SK-N-SH (cell line): Measurements from ENCODE around the gene LPP. TPM values are rescaled to one million over a fixed set of nuclear protein-coding genes. Genes with fewer than 3 reads are reported as not detected.

ENCODE experiments used
- CTCF ChIA-PET: fragments of 300-600, 350-600 bp; formaldehyde crosslinking; extraction: SDS; loops from one replicate; lab custom pipeline; 2021; lab: Yijun Ruan, JAX
- POLR2A ChIA-PET: fragments of 350-600 bp; sonication (Branson Sonifier 250); formaldehyde crosslinking; extraction: SDS; loops from one replicate; lab custom pipeline; 2020; ENCODE audit warnings: antibody characterized with exemption, inconsistent platforms; lab: Yijun Ruan, JAX
- DNase-seq: peaks from one replicate; pipeline ENCODE4 v3.0.0; 2012
- H2AFZ ChIP-seq: fragments of 200-600 bp; sonication (generic); 2 replicates; pipeline ENCODE4 v1.8.1; 2016; ENCODE audit warnings: antibody characterized with exemption, mild to moderate bottlenecking, low read depth
- H3F3A ChIP-seq: fragments of 200-600 bp; sonication (generic); replicated peaks from 2 replicates; pipeline ENCODE3; 2016; ENCODE audit warnings: antibody characterized with exemption, mild to moderate bottlenecking; ENCODE audit not compliant: insufficient read depth
- H3K27ac ChIP-seq, 2 experiments: fragments of 200-500 bp in 1 of 2; fragments of 200-600 bp in 1 of 2; sonication (Bioruptor generic) in 1 of 2; sonication (generic), shearing (Covaris generic) in 1 of 2; 2 replicates each; pipeline versions ENCODE4 v1.5.1 to v1.6.1; 2014 to 2016; ENCODE audit warnings: low read depth in 2 of 2, inconsistent platforms in 1 of 2, low read length in 1 of 2, mild to moderate bottlenecking in 1 of 2, mixed read lengths in 1 of 2
- H3K27me3 ChIP-seq: fragments of 200-600 bp; sonication (generic), shearing (Covaris generic); 2 replicates; pipeline ENCODE4 v1.6.1; 2016; ENCODE audit warnings: mixed run types; ENCODE audit not compliant: insufficient read depth
- H3K36me3 ChIP-seq, 2 experiments: fragments of 200-500 bp in 1 of 2; fragments of 200-600 bp in 1 of 2; sonication (Bioruptor generic) in 1 of 2; sonication (generic) in 1 of 2; replicated peaks in 1 of 2; 2 replicates each; pipeline versions ENCODE3 to v1.5.1; 2014 to 2016; ENCODE audit warnings: low read length in 1 of 2, mild to moderate bottlenecking in 1 of 2; ENCODE audit not compliant: insufficient read depth in 2 of 2, control insufficient read depth in 1 of 2
- H3K4me1 ChIP-seq, 2 experiments: fragments of 200-500 bp in 1 of 2; fragments of 200-600 bp in 1 of 2; sonication (Bioruptor generic) in 1 of 2; sonication (generic), shearing (Covaris generic) in 1 of 2; 2 replicates each; pipeline versions ENCODE4 v1.5.1 to v1.6.1; 2014 to 2016; ENCODE audit warnings: low read depth in 1 of 2, low read length in 1 of 2, mixed run types in 1 of 2; ENCODE audit not compliant: insufficient read depth in 2 of 2, control insufficient read depth in 1 of 2
- H3K4me2 ChIP-seq: fragments of 200-600 bp; sonication (generic), shearing (Covaris generic); 2 replicates; pipeline ENCODE4 v1.6.1; 2017; ENCODE audit warnings: mixed run types
- H3K4me3 ChIP-seq, 2 experiments: fragments of 200-500 bp in 1 of 2; fragments of 200-600 bp in 1 of 2; sonication (Bioruptor generic) in 1 of 2; sonication (generic), shearing (Covaris generic) in 1 of 2; 2 replicates each; pipeline versions ENCODE4 v1.5.1 to v1.8.1; 2014 to 2016; ENCODE audit warnings: low read depth in 2 of 2, inconsistent platforms in 1 of 2, low read length in 1 of 2, mild to moderate bottlenecking in 1 of 2, mixed read lengths in 1 of 2, moderate library complexity in 1 of 2
- H3K79me2 ChIP-seq: fragments of 200-600 bp; sonication (generic); 2 replicates; pipeline ENCODE4 v1.8.1; 2017; ENCODE audit warnings: mild to moderate bottlenecking; ENCODE audit not compliant: insufficient read depth
- H3K9ac ChIP-seq: fragments of 200-600 bp; sonication (generic); 2 replicates; pipeline ENCODE4 v1.6.1; 2017; ENCODE audit warnings: mixed run types
- H3K9me2 ChIP-seq: fragments of 200-600 bp; sonication (generic); 2 replicates; pipeline ENCODE4 v1.6.1; 2017; ENCODE audit warnings: mixed run types
- H3K9me3 ChIP-seq: fragments of 200-600 bp; sonication (generic); 2 replicates; pipeline ENCODE4 v1.6.1; 2017; ENCODE audit warnings: mixed run types, mild to moderate bottlenecking, moderate library complexity
- H4K20me1 ChIP-seq: fragments of 200-600 bp; sonication (generic); 2 replicates; pipeline ENCODE4 v1.6.1; 2017; ENCODE audit warnings: mild to moderate bottlenecking, mixed run types; ENCODE audit not compliant: insufficient read depth
- CHD2 ChIP-seq: fragments of 150-350 bp; IDR thresholded peaks from 2 replicates; pipeline ENCODE4 v1.6.1; 2018; ENCODE audit warnings: low read length; ENCODE audit not compliant: partially characterized antibody
- EP300 ChIP-seq, 2 experiments: IDR thresholded peaks; 2 replicates each; pipeline versions ENCODE4 v1.4.0 to v1.6.1; 2012; ENCODE audit warnings: borderline replicate concordance in 1 of 2, low read depth in 1 of 2, low read length in 1 of 2
- FOSL2 ChIP-seq: IDR thresholded peaks from 2 replicates; pipeline ENCODE4 v1.4.0; 2012; ENCODE audit warnings: low read depth, mild to moderate bottlenecking, moderate library complexity, borderline replicate concordance
- FOXM1 ChIP-seq: IDR thresholded peaks from 2 replicates; pipeline ENCODE4 v1.4.0; 2012; ENCODE audit warnings: low read depth, mild to moderate bottlenecking
- JUND ChIP-seq: IDR thresholded peaks from 2 replicates; pipeline ENCODE4 v1.4.0; 2012
- MXI1 ChIP-seq: IDR thresholded peaks from 2 replicates; pipeline ENCODE4 v1.6.1; 2012; ENCODE audit warnings: mild to moderate bottlenecking, low read depth, low read length, improper control_type of control experiment
- NFIC ChIP-seq: IDR thresholded peaks from 2 replicates; pipeline ENCODE4 v1.4.0; 2012; ENCODE audit warnings: borderline replicate concordance
- POLR2AphosphoS5 ChIP-seq: IDR thresholded peaks from 2 replicates; pipeline ENCODE4 v1.6.1; 2012; ENCODE audit warnings: low read depth, low read length
- RAD21 ChIP-seq: IDR thresholded peaks from 2 replicates; pipeline ENCODE4 v1.6.1; 2012; ENCODE audit warnings: mild to moderate bottlenecking, low read length
- RFX5 ChIP-seq: IDR thresholded peaks from 2 replicates; pipeline ENCODE4 v1.6.1; 2012; ENCODE audit warnings: mild to moderate bottlenecking, improper control_type of control experiment, low read length
- RXRA ChIP-seq: IDR thresholded peaks from 2 replicates; pipeline ENCODE4 v1.4.0; 2012; ENCODE audit warnings: low read depth, mild to moderate bottlenecking, borderline replicate concordance
- SIN3A ChIP-seq: IDR thresholded peaks from 2 replicates; pipeline ENCODE4 v1.6.1; 2012; ENCODE audit warnings: low read depth, mild to moderate bottlenecking, low read length, moderate library complexity, borderline replicate concordance
- TEAD4 ChIP-seq: IDR thresholded peaks from 2 replicates; pipeline ENCODE4 v1.4.0; 2012; ENCODE audit warnings: mild to moderate bottlenecking, borderline replicate concordance; ENCODE audit not compliant: insufficient read depth
- YY1 ChIP-seq: IDR thresholded peaks from 2 replicates; pipeline ENCODE4 v1.4.0; 2012; ENCODE audit warnings: low read depth, mild to moderate bottlenecking
- WGBS: methylation state at CpG from one replicate; pipeline ENCODE4 v1.1.6; 2017; ENCODE audit warnings: low lambda C conversion rate; 5-methylcytosine and 5-hydroxymethylcytosine counted together
- polyA plus RNA-seq, 3 experiments: library from polyadenylated mRNA; depleted of rRNA; stranded (reverse); fragments of >200 nt; gene quantifications; 2 replicates each; pipeline ENCODE4 v1.2.3, GENCODE V29; 2012
- TF ChIP-seq, protein P1 (sequence below): IDR thresholded peaks from 2 replicates; pipeline ENCODE4 v1.6.1; 2012; ENCODE audit warnings: mild to moderate bottlenecking, low read depth, low read length, moderate library complexity
- TF ChIP-seq, protein P2 (sequence below): IDR thresholded peaks from 2 replicates; pipeline ENCODE4 v1.4.0; 2012; ENCODE audit warnings: low read depth
- TF ChIP-seq, protein P3 (sequence below): IDR thresholded peaks from 2 replicates; pipeline ENCODE4; 2012
- TF ChIP-seq, protein P4 (sequence below): IDR thresholded peaks from 2 replicates; pipeline ENCODE4 v1.4.0; 2012; ENCODE audit warnings: low read depth, borderline replicate concordance
- TF ChIP-seq, protein P5 (sequence below): IDR thresholded peaks from 2 replicates; pipeline ENCODE4 v1.4.0; 2012; ENCODE audit warnings: low read depth, borderline replicate concordance

LPP gene
- polyA plus RNA-seq, 1 of the 3 experiments (the other 2 are of a cell fraction) = 6.6 TPM

DNA sequence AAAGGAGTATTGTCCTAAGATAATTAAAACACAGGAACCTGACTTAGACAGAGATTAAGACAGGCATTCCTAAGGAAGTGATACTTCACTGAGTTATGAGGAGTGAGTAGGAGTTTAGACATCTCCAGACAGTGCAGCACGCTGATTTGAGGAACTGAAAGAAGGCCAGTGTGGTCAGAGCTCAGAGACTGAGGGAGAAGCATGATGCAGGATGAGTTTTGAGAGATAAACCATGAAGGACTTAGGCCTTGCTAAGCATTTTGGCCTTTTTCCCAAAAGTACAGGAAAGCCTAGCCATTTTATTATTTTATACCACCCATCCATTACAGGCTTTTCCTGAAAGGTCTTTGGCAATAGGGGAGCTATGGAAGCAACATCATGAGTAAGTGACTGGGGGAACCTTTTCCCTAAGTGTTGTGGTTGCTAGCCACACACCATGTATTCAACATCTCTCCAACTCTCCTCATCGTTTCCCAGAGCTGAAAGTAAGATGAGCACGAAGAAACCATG lies 642.2 kb downstream of the LPP start:
- no peak for DNase-seq

More for the DNA sequence above, 642.2 kb downstream of the LPP start:
- peak overlapping the region; percentile 68 for H3K4me2 ChIP-seq
- no peaks in the 10 kb centered on the region for H3K27me3 ChIP-seq
- ChIA-PET CTCF (no interaction called here), POLR2A (no interaction called here)
- no peaks in the 10 kb centered on the region for H4K20me1 ChIP-seq
- peaks cover 49% of the 10 kb centered on the region for H3F3A ChIP-seq
- TF ChIP-seq RAD21 (no peak), YY1 (0 out of 2 replicates have a peak, but pooled peaks have one; percentile 23), JUND (peak; percentile 61), CHD2 (no peak), RFX5 (no peak), FOSL2 (peak; percentile 71; the same call in 1 of the 2 replicates), POLR2AphosphoS5 (no peak; the same call in 1 of the 2 replicates), FOXM1 (0 out of 2 replicates have a peak, but pooled peaks have one; percentile 49), SIN3A (peak; percentile 32; the same call in 1 of the 2 replicates), TEAD4 (0 out of 2 replicates have a peak, but pooled peaks have one; percentile 38), MXI1 (no peak), NFIC (peak; percentile 86), EP300 (IDR thresholded peaks at IDR 0.05; ENCODE audit: borderline replicate concordance in 1 of 2, low read depth in 1 of 2, low read length in 1 of 2) (peak in 1 of 2 experiments; percentile 60; a peak in 1 of 4 replicates), RXRA (0 out of 2 replicates have a peak, but pooled peaks have one; percentile 53)
- TF ChIP-seq, protein P1, sequence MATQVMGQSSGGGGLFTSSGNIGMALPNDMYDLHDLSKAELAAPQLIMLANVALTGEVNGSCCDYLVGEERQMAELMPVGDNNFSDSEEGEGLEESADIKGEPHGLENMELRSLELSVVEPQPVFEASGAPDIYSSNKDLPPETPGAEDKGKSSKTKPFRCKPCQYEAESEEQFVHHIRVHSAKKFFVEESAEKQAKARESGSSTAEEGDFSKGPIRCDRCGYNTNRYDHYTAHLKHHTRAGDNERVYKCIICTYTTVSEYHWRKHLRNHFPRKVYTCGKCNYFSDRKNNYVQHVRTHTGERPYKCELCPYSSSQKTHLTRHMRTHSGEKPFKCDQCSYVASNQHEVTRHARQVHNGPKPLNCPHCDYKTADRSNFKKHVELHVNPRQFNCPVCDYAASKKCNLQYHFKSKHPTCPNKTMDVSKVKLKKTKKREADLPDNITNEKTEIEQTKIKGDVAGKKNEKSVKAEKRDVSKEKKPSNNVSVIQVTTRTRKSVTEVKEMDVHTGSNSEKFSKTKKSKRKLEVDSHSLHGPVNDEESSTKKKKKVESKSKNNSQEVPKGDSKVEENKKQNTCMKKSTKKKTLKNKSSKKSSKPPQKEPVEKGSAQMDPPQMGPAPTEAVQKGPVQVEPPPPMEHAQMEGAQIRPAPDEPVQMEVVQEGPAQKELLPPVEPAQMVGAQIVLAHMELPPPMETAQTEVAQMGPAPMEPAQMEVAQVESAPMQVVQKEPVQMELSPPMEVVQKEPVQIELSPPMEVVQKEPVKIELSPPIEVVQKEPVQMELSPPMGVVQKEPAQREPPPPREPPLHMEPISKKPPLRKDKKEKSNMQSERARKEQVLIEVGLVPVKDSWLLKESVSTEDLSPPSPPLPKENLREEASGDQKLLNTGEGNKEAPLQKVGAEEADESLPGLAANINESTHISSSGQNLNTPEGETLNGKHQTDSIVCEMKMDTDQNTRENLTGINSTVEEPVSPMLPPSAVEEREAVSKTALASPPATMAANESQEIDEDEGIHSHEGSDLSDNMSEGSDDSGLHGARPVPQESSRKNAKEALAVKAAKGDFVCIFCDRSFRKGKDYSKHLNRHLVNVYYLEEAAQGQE = no peak
- TF ChIP-seq, protein P2, sequence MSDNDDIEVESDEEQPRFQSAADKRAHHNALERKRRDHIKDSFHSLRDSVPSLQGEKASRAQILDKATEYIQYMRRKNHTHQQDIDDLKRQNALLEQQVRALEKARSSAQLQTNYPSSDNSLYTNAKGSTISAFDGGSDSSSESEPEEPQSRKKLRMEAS = peak; percentile 42
- TF ChIP-seq, protein P3, sequence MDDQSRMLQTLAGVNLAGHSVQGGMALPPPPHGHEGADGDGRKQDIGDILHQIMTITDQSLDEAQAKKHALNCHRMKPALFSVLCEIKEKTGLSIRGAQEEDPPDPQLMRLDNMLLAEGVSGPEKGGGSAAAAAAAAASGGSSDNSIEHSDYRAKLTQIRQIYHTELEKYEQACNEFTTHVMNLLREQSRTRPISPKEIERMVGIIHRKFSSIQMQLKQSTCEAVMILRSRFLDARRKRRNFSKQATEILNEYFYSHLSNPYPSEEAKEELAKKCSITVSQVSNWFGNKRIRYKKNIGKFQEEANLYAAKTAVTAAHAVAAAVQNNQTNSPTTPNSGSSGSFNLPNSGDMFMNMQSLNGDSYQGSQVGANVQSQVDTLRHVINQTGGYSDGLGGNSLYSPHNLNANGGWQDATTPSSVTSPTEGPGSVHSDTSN = peak; percentile 85
- TF ChIP-seq, protein P4, sequence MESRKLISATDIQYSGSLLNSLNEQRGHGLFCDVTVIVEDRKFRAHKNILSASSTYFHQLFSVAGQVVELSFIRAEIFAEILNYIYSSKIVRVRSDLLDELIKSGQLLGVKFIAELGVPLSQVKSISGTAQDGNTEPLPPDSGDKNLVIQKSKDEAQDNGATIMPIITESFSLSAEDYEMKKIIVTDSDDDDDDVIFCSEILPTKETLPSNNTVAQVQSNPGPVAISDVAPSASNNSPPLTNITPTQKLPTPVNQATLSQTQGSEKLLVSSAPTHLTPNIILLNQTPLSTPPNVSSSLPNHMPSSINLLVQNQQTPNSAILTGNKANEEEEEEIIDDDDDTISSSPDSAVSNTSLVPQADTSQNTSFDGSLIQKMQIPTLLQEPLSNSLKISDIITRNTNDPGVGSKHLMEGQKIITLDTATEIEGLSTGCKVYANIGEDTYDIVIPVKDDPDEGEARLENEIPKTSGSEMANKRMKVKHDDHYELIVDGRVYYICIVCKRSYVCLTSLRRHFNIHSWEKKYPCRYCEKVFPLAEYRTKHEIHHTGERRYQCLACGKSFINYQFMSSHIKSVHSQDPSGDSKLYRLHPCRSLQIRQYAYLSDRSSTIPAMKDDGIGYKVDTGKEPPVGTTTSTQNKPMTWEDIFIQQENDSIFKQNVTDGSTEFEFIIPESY = peak; percentile 28; the same call in 1 of the 2 replicates
- TF ChIP-seq, protein P5, sequence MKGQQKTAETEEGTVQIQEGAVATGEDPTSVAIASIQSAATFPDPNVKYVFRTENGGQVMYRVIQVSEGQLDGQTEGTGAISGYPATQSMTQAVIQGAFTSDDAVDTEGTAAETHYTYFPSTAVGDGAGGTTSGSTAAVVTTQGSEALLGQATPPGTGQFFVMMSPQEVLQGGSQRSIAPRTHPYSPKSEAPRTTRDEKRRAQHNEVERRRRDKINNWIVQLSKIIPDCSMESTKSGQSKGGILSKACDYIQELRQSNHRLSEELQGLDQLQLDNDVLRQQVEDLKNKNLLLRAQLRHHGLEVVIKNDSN = 0 out of 2 replicates have a peak, but pooled peaks have one; percentile 2
- H3K27ac ChIP-seq = peak overlapping the region; percentile 60 to 95
- 11% methylated on average over 3 of the region's 3 CpGs for WGBS
- peaks cover 0 to 26% of the 10 kb centered on the region in 2 experiments; a peak in 2 of 4 replicates for H3K4me1 ChIP-seq
- no peak overlapping the region; a peak in 1 of 4 replicates for H3K4me3 ChIP-seq
- no peak overlapping the region for H2AFZ ChIP-seq
- no peaks in the 10 kb centered on the region for H3K9me2 ChIP-seq
- peak overlapping the region; percentile 47 for H3K9ac ChIP-seq
- peaks cover 5% of the 10 kb centered on the region; the same call in 1 of the 2 replicates for H3K9me3 ChIP-seq
- peaks cover 18% of the 10 kb centered on the region for H3K79me2 ChIP-seq
- peaks cover 0 to 4% of the 10 kb centered on the region in 2 experiments for H3K36me3 ChIP-seq
